ENCODE measurements around the gene RBSN. TPM values are rescaled to one million over a fixed set of nuclear protein-coding genes. Genes with fewer than 3 reads are reported as not detected.

Gene RBSN
- polyA plus RNA-seq, 1 experiment = 14.3 TPM

DNA sequence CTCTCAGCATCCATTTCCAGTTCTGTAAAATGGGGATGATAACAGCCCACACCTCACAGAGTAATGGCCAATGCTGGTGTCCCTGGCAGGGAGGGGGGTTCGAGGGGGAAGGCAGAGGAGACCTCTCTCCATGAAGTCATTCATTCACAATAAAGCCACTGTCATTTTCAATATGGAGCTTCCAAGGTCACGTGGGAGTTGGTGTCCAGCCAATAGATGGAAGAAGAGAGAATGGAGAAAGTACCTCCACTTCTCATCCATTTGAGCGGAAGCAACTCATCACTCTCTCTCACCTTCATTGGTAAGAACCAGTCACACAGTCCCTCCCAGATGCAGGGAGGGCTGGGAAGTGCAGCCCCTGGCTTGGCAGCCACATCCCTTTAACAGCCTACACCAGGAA lies 14.9 kb upstream of the RBSN start:
- H3K4me3 ChIP-seq (ENCODE audit: low read depth, low read length) = no peak overlapping the region
- H3K27me3 ChIP-seq (ENCODE audit: control insufficient read depth, insufficient read depth, low read length) = peaks cover 12% of the 10 kb centered on the region
- no peak for DNase-seq (ENCODE audit: low read depth, low spot score)
- ChIA-PET POLR2A (no interaction called here), CTCF (no interaction called here)
- no peak overlapping the region for H3K27ac ChIP-seq (ENCODE audit: low read depth, low read length)
- TF ChIP-seq, protein P1, sequence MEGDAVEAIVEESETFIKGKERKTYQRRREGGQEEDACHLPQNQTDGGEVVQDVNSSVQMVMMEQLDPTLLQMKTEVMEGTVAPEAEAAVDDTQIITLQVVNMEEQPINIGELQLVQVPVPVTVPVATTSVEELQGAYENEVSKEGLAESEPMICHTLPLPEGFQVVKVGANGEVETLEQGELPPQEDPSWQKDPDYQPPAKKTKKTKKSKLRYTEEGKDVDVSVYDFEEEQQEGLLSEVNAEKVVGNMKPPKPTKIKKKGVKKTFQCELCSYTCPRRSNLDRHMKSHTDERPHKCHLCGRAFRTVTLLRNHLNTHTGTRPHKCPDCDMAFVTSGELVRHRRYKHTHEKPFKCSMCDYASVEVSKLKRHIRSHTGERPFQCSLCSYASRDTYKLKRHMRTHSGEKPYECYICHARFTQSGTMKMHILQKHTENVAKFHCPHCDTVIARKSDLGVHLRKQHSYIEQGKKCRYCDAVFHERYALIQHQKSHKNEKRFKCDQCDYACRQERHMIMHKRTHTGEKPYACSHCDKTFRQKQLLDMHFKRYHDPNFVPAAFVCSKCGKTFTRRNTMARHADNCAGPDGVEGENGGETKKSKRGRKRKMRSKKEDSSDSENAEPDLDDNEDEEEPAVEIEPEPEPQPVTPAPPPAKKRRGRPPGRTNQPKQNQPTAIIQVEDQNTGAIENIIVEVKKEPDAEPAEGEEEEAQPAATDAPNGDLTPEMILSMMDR (IDR thresholded peaks at IDR 0.05; ENCODE audit: low read depth, low read length) = no peak
- H3K9me3 ChIP-seq (ENCODE audit: control insufficient read depth, insufficient read depth, low read length) = no peaks in the 10 kb centered on the region

DNA sequence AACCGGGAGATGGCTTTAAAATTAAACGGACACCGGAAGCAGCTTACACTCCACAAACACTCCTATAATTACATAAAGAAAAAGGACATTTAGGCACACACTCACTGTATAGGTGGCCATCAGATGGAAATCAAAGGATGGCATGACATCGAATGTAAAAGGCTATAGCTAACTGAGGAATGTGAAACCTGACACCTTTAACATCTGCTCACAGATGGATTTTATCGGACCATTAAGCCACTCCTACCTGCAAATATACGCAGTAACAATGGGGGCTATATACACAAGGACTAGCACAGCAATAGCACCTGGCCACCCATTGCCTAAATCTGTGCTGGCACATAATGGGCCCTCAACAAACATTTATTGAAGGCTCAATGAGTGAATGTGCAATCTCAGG lies 14.5 kb upstream of the RBSN start:
- ChIA-PET POLR2A (no interaction called here), CTCF (no interaction called here)

DNA sequence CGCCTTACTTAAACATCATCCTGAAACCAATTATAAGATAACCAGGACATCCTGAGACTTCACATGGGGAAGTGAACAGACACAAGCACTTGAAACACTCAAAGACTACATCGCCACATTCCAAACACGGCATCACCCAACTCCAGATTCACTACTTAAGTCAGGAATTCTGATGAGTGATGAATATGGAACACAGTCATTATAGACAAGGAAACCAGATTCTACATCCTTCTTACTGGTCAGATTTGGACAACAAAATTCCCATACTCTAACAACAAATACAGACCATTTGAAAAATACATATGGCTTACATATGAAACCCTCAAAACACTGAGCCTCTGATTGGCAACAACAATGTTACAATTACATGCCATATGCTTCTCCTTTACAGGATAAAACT lies 13.1 kb upstream of the RBSN start:
- peaks cover 14% of the 10 kb centered on the region for H3K27me3 ChIP-seq (ENCODE audit: control insufficient read depth, insufficient read depth, low read length)
- CTCF ChIA-PET = no interaction called here
- TF ChIP-seq, protein P1 (IDR thresholded peaks at IDR 0.05; ENCODE audit: low read depth, low read length) = no peak
- POLR2A ChIA-PET = no interaction called here
- H3K9me3 ChIP-seq (ENCODE audit: control insufficient read depth, insufficient read depth, low read length) = no peaks in the 10 kb centered on the region
- DNase-seq (ENCODE audit: low read depth, low spot score) = no peak
- no peak overlapping the region for H3K4me3 ChIP-seq (ENCODE audit: low read depth, low read length)
- no peak overlapping the region for H3K27ac ChIP-seq (ENCODE audit: low read depth, low read length)

More for the DNA sequence above, 14.5 kb upstream of the RBSN start:
- no peak for DNase-seq (ENCODE audit: low read depth, low spot score)
- H3K4me3 ChIP-seq (ENCODE audit: low read depth, low read length) = no peak overlapping the region
- TF ChIP-seq, protein P1 (IDR thresholded peaks at IDR 0.05; ENCODE audit: low read depth, low read length) = no peak
- H3K27ac ChIP-seq (ENCODE audit: low read depth, low read length) = no peak overlapping the region
- H3K9me3 ChIP-seq (ENCODE audit: control insufficient read depth, insufficient read depth, low read length) = no peaks in the 10 kb centered on the region
- peaks cover 12% of the 10 kb centered on the region for H3K27me3 ChIP-seq (ENCODE audit: control insufficient read depth, insufficient read depth, low read length)

DNA sequence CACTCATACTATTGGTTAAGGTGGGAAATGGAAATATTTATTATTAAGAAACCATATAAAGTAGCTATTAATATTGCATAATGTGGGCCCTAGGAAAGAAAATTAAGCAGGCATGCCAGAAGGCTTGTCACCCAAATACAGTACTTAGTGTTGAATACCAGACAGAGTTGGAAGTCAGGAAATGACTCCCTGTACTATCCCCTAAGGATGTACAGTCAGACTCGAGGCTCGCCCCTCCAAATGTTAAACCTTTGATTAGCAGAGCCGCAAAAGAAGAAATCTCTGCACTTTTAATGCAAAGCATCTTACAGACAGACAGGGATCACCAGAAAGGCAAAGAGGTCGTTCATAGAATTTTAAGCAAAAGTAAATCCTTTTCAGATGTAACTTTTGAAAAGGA lies 11.3 kb upstream of the RBSN start:
- no peaks in the 10 kb centered on the region for H3K9me3 ChIP-seq (ENCODE audit: control insufficient read depth, insufficient read depth, low read length)
- H3K27ac ChIP-seq (ENCODE audit: low read depth, low read length) = no peak overlapping the region
- CTCF ChIA-PET = interaction anchor here (2.6 to 6.3 kb wide), 3 partner anchors 9 to 157 kb away, joined by 11 to 98 read pairs (median 50); partner anchors contain the start of gene CAPN7
- POLR2A ChIA-PET = no interaction called here
- DNase-seq (ENCODE audit: low read depth, low spot score) = no peak
- H3K27me3 ChIP-seq (ENCODE audit: control insufficient read depth, insufficient read depth, low read length) = peaks cover 14% of the 10 kb centered on the region
- TF ChIP-seq, protein P1 (IDR thresholded peaks at IDR 0.05; ENCODE audit: low read depth, low read length) = no peak
- H3K4me3 ChIP-seq (ENCODE audit: low read depth, low read length) = no peak overlapping the region

DNA sequence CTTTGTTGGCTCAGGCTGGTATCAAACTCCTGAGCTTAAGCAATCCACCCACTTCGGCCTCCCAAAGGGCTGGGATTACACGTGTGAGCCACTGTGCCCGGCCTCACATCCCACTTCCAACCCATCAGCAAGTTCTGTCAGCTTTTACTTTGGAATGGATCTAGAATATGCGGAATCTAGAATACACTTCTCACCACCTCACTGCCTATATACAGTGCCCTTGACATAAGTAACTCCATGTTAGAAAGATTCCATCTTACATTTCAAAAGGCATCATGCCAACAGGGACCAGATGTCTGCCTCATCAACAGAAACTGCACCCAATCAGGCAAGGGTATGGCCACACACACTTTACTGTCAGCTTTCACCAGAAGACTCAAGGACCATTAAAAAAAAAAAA lies 9.9 kb upstream of the RBSN start:
- TF ChIP-seq, protein P1 (IDR thresholded peaks at IDR 0.05; ENCODE audit: low read depth, low read length) = no peak
- no peak overlapping the region for H3K27ac ChIP-seq (ENCODE audit: low read depth, low read length)
- POLR2A ChIA-PET = no interaction called here
- no peak for DNase-seq (ENCODE audit: low read depth, low spot score)
- CTCF ChIA-PET = interaction anchor here (0.7 to 6.3 kb wide), 22 partner anchors 10 to 1602 kb away, joined by 3 to 98 read pairs (median 5); partner anchors contain the start of genes CAPN7, MRPS25 and RBSN
- peaks cover 10% of the 10 kb centered on the region for H3K27me3 ChIP-seq (ENCODE audit: control insufficient read depth, insufficient read depth, low read length)
- no peak overlapping the region for H3K4me3 ChIP-seq (ENCODE audit: low read depth, low read length)
- H3K9me3 ChIP-seq (ENCODE audit: control insufficient read depth, insufficient read depth, low read length) = no peaks in the 10 kb centered on the region

Data from AG04450 (cell line).